Measurements from ENCODE around the gene SPRY1.

The SPRY1 gene

DNA sequence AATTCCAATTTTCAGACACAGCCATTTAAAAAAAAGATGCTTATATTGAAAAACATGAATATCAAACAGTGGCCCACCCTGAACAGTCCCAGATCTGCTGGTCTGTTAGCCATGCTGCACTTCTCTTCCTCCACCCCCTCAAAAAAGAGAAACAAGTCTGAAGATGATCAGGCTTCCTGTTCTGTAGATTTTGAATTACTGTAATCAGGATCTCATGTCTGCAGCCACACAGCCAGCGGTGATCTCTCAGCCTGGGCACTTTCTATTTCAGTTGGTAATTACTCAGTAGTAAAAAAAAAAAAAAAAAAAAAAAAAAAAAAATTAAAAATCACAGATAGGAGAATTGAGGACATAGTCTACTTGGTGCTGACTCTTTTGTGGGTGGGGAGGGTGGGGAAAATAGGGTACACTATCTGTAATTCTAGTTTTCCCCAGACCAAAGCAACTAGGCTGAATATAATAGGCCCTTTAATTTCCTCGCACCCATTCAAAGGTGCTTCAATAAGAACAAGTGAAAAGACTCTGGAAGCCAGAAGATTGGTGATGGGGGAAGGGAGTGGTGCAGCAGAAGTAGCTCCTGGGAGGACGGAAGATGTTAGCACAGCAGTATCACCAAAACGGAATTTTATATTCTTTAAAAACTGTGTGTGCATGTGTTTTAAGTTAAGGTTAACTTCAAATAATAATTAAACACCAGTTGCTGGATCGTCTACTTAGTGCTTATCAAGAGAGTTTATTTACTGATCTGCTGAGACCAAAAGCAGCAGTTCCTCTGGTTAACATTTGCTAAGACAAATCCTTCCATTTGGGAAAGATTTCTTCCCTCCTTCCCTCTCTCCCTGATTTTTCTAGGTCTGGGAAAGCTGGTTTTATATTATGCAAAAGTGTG is 47.0 kb downstream of the SPRY1 start:
- Mint-ChIP-seq H3K9me3 (no peaks in the 10 kb centered on the region), H3K4me1 (peaks cover 23% of the 10 kb centered on the region), H3K27me3 (ENCODE audit: low read depth) (no peaks in the 10 kb centered on the region), H3K4me3 (peak overlapping the region; percentile 35 to 51 (median 44)), H3K27ac (peak overlapping the region; percentile 91 to 95 (median 95)), H3K36me3 (ENCODE audit: low read depth) (no peaks in the 10 kb centered on the region)
- TF ChIP-seq, protein P1, sequence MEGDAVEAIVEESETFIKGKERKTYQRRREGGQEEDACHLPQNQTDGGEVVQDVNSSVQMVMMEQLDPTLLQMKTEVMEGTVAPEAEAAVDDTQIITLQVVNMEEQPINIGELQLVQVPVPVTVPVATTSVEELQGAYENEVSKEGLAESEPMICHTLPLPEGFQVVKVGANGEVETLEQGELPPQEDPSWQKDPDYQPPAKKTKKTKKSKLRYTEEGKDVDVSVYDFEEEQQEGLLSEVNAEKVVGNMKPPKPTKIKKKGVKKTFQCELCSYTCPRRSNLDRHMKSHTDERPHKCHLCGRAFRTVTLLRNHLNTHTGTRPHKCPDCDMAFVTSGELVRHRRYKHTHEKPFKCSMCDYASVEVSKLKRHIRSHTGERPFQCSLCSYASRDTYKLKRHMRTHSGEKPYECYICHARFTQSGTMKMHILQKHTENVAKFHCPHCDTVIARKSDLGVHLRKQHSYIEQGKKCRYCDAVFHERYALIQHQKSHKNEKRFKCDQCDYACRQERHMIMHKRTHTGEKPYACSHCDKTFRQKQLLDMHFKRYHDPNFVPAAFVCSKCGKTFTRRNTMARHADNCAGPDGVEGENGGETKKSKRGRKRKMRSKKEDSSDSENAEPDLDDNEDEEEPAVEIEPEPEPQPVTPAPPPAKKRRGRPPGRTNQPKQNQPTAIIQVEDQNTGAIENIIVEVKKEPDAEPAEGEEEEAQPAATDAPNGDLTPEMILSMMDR (IDR thresholded peaks at IDR 0.05; ENCODE audit: unreplicated experiment in 3 of 3) = no peak

DNA sequence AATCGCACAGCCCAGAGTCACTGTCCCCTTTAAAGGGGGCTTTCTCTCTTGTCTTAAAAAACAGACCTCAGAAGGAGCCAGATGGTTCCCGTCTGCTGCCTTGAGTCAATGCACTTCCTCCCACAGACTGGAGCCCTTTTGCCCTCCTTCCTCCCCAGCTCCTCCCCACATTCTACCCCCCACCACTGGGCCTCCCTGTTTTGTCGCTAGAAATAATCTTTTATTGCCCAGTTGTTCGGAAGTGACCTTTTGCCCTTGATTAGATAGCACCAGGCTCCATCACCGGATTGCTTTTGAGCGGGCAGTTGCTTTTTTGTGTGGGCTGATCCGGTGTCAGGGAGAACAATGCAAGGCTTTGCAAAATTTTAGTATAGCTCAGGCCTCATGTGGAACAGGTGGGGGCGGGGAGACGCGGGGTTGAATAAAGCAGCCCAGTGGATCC is 47.7 kb downstream of the SPRY1 start:
- TF ChIP-seq, protein P1 (IDR thresholded peaks at IDR 0.05; ENCODE audit: unreplicated experiment in 3 of 3) = no peak
- Mint-ChIP-seq H3K4me1 (peaks cover 26% of the 10 kb centered on the region), H3K27me3 (ENCODE audit: low read depth) (no peaks in the 10 kb centered on the region), H3K36me3 (ENCODE audit: low read depth) (no peaks in the 10 kb centered on the region), H3K27ac (peak overlapping the region; percentile 91 to 95 (median 95)), H3K4me3 (peak overlapping the region; percentile 35 to 51 (median 37)), H3K9me3 (no peaks in the 10 kb centered on the region)

DNA sequence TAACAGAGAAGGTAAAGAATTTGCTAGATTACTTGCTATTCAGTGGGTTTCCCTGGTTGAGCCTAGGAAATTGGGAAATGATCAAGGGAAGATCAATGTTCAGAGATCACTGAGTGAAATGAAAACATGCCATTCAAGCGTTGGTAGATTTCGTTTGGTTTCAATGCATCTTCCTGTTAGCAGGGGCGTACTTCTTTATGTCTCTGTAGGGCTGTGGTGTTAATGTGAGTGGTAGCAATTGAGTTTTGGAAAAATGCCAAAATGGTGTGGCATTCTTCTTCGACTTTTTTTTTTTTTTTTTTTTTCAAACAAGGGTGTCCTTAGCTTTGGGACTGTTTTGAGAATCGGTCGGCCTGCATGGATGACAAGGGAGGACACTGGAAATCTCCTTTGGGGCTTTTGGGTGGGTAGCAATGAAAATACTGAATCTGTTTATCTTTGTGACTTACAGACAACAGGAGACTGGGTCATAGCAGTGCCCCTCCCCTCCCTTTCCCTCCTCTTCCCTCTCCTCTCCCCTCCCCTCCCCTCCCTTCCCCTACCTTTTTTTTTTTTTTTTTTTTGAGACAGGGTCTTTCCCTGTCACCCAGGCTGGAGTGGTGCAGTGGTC is 50.4 kb downstream of the SPRY1 start:
- Mint-ChIP-seq H3K4me3 (no peak overlapping the region), H3K27ac (peak overlapping the region in 2 of 3 experiments; percentile 10 to 35), H3K27me3 (ENCODE audit: low read depth) (no peaks in the 10 kb centered on the region), H3K4me1 (peaks cover 38% of the 10 kb centered on the region), H3K36me3 (ENCODE audit: low read depth) (no peaks in the 10 kb centered on the region), H3K9me3 (no peaks in the 10 kb centered on the region)
- TF ChIP-seq, protein P1 (IDR thresholded peaks at IDR 0.05; ENCODE audit: unreplicated experiment in 3 of 3) = no peak

DNA sequence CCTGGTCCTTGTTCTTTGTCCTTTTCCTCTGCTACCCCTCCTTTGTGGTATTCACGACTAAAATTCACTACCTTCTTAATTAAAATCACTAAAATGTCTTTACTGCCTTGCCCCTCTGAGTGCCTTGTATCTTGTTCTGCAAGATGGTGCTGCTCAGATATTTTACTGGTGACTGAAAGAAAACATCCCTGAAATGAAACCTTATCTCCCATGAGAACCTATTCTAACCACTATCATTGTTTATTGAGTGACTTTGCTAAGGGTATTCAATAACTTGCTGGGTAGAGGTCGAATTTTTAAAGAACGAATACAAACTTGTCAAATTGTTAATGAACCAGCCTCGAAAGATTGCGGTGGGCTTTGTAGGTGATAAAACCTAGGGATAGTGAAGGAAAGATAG is 52.8 kb downstream of the SPRY1 start:
- Mint-ChIP-seq H3K4me3 (no peak overlapping the region), H3K9me3 (no peaks in the 10 kb centered on the region), H3K27me3 (ENCODE audit: low read depth) (no peaks in the 10 kb centered on the region), H3K27ac (peak overlapping the region in 2 of 3 experiments; percentile 3 to 33), H3K36me3 (ENCODE audit: low read depth) (no peaks in the 10 kb centered on the region), H3K4me1 (peaks cover 32% of the 10 kb centered on the region)
- TF ChIP-seq, protein P1 (IDR thresholded peaks at IDR 0.05; ENCODE audit: unreplicated experiment in 3 of 3) = no peak

DNA sequence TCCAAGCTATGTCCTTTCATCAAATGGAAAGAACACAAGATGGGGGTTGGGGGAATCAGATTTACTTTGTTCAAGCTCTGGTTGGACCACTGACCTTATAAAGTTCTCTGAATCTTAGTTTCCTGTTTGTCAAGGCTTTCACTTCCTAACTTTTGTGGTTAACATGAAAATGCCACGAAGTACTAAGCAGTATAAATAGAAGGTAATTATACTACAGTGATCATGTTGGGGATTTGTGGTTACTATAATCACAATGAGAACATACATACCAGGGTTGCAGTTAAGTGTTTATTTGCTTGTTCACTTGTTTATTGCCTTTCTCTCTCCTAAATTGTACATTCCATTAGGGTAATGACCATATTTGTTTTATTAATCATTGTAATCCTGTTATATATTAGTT is 53.2 kb downstream of the SPRY1 start:
- no peak overlapping the region for H3K4me3 Mint-ChIP-seq
- H3K36me3 Mint-ChIP-seq (ENCODE audit: low read depth) = no peaks in the 10 kb centered on the region
- TF ChIP-seq, protein P1 (IDR thresholded peaks at IDR 0.05; ENCODE audit: unreplicated experiment in 3 of 3) = no peak
- H3K4me1 Mint-ChIP-seq = peaks cover 29% of the 10 kb centered on the region
- no peaks in the 10 kb centered on the region for H3K27me3 Mint-ChIP-seq (ENCODE audit: low read depth)
- H3K9me3 Mint-ChIP-seq = no peaks in the 10 kb centered on the region
- H3K27ac Mint-ChIP-seq = peak overlapping the region; percentile 3 to 71 (median 45)
